H9 (cell line): ENCODE measurements around the gene LRP1. TPM values are rescaled to one million over a fixed set of nuclear protein-coding genes. Genes with fewer than 3 reads are reported as not detected.

Experiments used
- DNase-seq: peaks from one replicate; pipeline ENCODE4 v3.0.0-alpha.2; 2017
- H2AFZ ChIP-seq: one replicate; pipeline ENCODE4 v1.6.1; 2013; ENCODE audit warnings: mild to moderate bottlenecking, low read length, control low read depth, moderate library complexity
- H2AK5ac ChIP-seq: 2 replicates; pipeline ENCODE4 v1.6.1; 2013; ENCODE audit warnings: low read length, control low read depth, mixed read lengths; ENCODE audit not compliant: insufficient read length
- H2BK120ac ChIP-seq: one replicate; pipeline ENCODE4 v1.6.1; 2013; ENCODE audit warnings: low read depth, mild to moderate bottlenecking, low read length, control low read depth, inconsistent platforms; ENCODE audit not compliant: poor library complexity, severe bottlenecking
- H2BK12ac ChIP-seq: 2 replicates; pipeline ENCODE4 v1.6.1; 2013; ENCODE audit warnings: low read length, control low read depth, mixed read lengths, low read depth; ENCODE audit not compliant: insufficient read length
- H2BK15ac ChIP-seq: 2 replicates; pipeline ENCODE4 v1.6.1; 2013; ENCODE audit warnings: low read depth, low read length, control low read depth
- H2BK20ac ChIP-seq: one replicate; pipeline ENCODE4 v1.6.1; 2013; ENCODE audit warnings: low read depth, mild to moderate bottlenecking, low read length, control low read depth, inconsistent platforms; ENCODE audit not compliant: poor library complexity, severe bottlenecking
- H2BK5ac ChIP-seq: 2 replicates; pipeline ENCODE4 v1.6.1; 2013; ENCODE audit warnings: low read length, control low read depth, mixed read lengths; ENCODE audit not compliant: insufficient read length
- H3K14ac ChIP-seq: 2 replicates; pipeline ENCODE4 v1.6.1; 2013; ENCODE audit warnings: low read length, control low read depth; ENCODE audit not compliant: insufficient read depth
- H3K18ac ChIP-seq: 2 replicates; pipeline ENCODE4 v1.6.1; 2013; ENCODE audit warnings: low read depth, mild to moderate bottlenecking, mixed read lengths, low read length, control low read depth; ENCODE audit not compliant: insufficient read length
- H3K23ac ChIP-seq: 2 replicates; pipeline ENCODE4 v1.6.1; 2013; ENCODE audit warnings: low read length, control low read depth, mixed read lengths, low read depth; ENCODE audit not compliant: insufficient read length
- H3K23me2 ChIP-seq: 2 replicates; pipeline ENCODE4 v1.6.1; 2013; ENCODE audit warnings: low read depth, mild to moderate bottlenecking, mixed read lengths, low read length, control low read depth; ENCODE audit not compliant: insufficient read length, poor library complexity, severe bottlenecking
- H3K27ac ChIP-seq: 2 replicates; pipeline ENCODE4 v1.5.1; 2013; ENCODE audit warnings: low read length, control low read depth, mixed read lengths, low read depth; ENCODE audit not compliant: insufficient read length
- H3K27me3 ChIP-seq: 2 replicates; pipeline ENCODE4 v1.6.1; 2013; ENCODE audit warnings: low read length, control low read depth, inconsistent platforms; ENCODE audit not compliant: insufficient read depth
- H3K4ac ChIP-seq: 2 replicates; pipeline ENCODE4 v1.6.1; 2013; ENCODE audit warnings: low read depth, mild to moderate bottlenecking, control low read depth, inconsistent platforms, low read length, moderate library complexity
- H3K4me1 ChIP-seq: 2 replicates; pipeline ENCODE4 v1.6.1; 2013; ENCODE audit warnings: low read length, control low read depth, inconsistent platforms; ENCODE audit not compliant: insufficient read depth
- H3K4me2 ChIP-seq: 2 replicates; pipeline ENCODE4 v1.6.1; 2013; ENCODE audit warnings: low read length, control low read depth, mixed read lengths; ENCODE audit not compliant: insufficient read length, insufficient read depth
- H3K56ac ChIP-seq: 2 replicates; pipeline ENCODE4 v1.6.1; 2013; ENCODE audit warnings: low read depth, mild to moderate bottlenecking, mixed read lengths, low read length, control low read depth; ENCODE audit not compliant: insufficient read length
- H3K79me1 ChIP-seq: 2 replicates; pipeline ENCODE4 v1.6.1; 2013; ENCODE audit warnings: low read depth, mild to moderate bottlenecking, moderate library complexity, low read length, control low read depth, inconsistent platforms; ENCODE audit not compliant: insufficient read depth, poor library complexity, severe bottlenecking
- H3K79me2 ChIP-seq: 2 replicates; pipeline ENCODE4 v1.6.1; 2013; ENCODE audit warnings: low read length, control low read depth, inconsistent platforms; ENCODE audit not compliant: insufficient read depth
- H3K9ac ChIP-seq: 2 replicates; pipeline ENCODE4 v1.6.1; 2013; ENCODE audit warnings: low read length, control low read depth, mixed read lengths; ENCODE audit not compliant: insufficient read length; ENCODE audit errors: extremely low read depth
- H3K9me3 ChIP-seq: one replicate; pipeline ENCODE4 v1.6.1; 2013; ENCODE audit warnings: low read depth, low read length, inconsistent platforms; ENCODE audit not compliant: control insufficient read depth
- H3T11ph ChIP-seq: one replicate; pipeline ENCODE4 v1.6.1; 2013; ENCODE audit warnings: mild to moderate bottlenecking, low read length, control low read depth, inconsistent platforms
- H4K20me1 ChIP-seq: one replicate; pipeline ENCODE4 v1.6.1; 2013; ENCODE audit not compliant: control insufficient read depth, insufficient read length, insufficient read depth
- H4K5ac ChIP-seq: 2 replicates; pipeline ENCODE4 v1.6.1; 2013; ENCODE audit warnings: low read depth, mild to moderate bottlenecking, mixed read lengths, low read length, control low read depth; ENCODE audit not compliant: insufficient read length
- H4K8ac ChIP-seq: replicated peaks from 2 replicates; pipeline ENCODE4 v1.6.1; 2013; ENCODE audit warnings: low read length, control low read depth, mixed read lengths, low read depth; ENCODE audit not compliant: insufficient read length
- H4K91ac ChIP-seq: 2 replicates; pipeline ENCODE4 v1.6.1; 2013; ENCODE audit warnings: low read depth, mild to moderate bottlenecking, moderate library complexity, mixed read lengths, low read length, control low read depth; ENCODE audit not compliant: insufficient read length
- H3K27ac Mint-ChIP-seq, 3 experiments: 2 replicates in 2 of 3; 3 replicates in 1 of 3; pipeline ENCODE4 v1.8.0; 2020 to 2021; ENCODE audit warnings: mixed read lengths in 3 of 3, mild to moderate bottlenecking in 1 of 3, moderate library complexity in 1 of 3
- H3K27me3 Mint-ChIP-seq: 2 replicates; pipeline ENCODE4 v1.8.0; 2021; ENCODE audit warnings: low read depth, mild to moderate bottlenecking, moderate library complexity, mixed read lengths
- H3K36me3 Mint-ChIP-seq, 3 experiments: 2 replicates in 2 of 3; 3 replicates in 1 of 3; pipeline ENCODE4 v1.8.0; 2020 to 2021; ENCODE audit warnings: low read depth in 3 of 3, mixed read lengths in 3 of 3; ENCODE audit not compliant: insufficient read depth in 1 of 3
- H3K4me1 Mint-ChIP-seq, 2 experiments: 2 replicates each; pipeline ENCODE4 v1.8.0; 2020; ENCODE audit warnings: mixed read lengths in 2 of 2
- H3K4me3 Mint-ChIP-seq, 2 experiments: 2 replicates in 1 of 2; 3 replicates in 1 of 2; pipeline ENCODE4 v1.8.0; 2020 to 2021; ENCODE audit warnings: mild to moderate bottlenecking in 2 of 2, mixed read lengths in 2 of 2, moderate library complexity in 1 of 2
- H3K9me3 Mint-ChIP-seq, 2 experiments: 2 replicates in 1 of 2; 3 replicates in 1 of 2; pipeline ENCODE4 v1.8.0; 2020; ENCODE audit warnings: mild to moderate bottlenecking in 2 of 2, mixed read lengths in 2 of 2, moderate library complexity in 1 of 2
- WGBS: extraction: QIAGEN DNeasy Blood & Tissue Kit; methylation state at CpG from one replicate; pipeline ENCODE4 v1.1.7; 2013; ENCODE audit warnings: missing lambda C conversion rate, low lambda C conversion rate, mixed read lengths; ENCODE audit not compliant: insufficient read length; ENCODE audit errors: extremely low coverage; 5-methylcytosine and 5-hydroxymethylcytosine counted together
- total RNA-seq: library from RNA; stranded (reverse); gene quantifications from 2 replicates; pipeline ENCODE4 v1.2.1, GENCODE V29; 2021
- TF ChIP-seq, protein P1 (sequence below): fragments of 200-600 bp; sonication (generic); conservative IDR thresholded peaks from 3 replicates; pipeline ENCODE4 v1.8.0; 2021; ENCODE audit warnings: antibody characterized with exemption, mild to moderate bottlenecking

The LRP1 gene
- total RNA-seq, 1 experiment from 2014 or later, result 115 TPM

DNA sequence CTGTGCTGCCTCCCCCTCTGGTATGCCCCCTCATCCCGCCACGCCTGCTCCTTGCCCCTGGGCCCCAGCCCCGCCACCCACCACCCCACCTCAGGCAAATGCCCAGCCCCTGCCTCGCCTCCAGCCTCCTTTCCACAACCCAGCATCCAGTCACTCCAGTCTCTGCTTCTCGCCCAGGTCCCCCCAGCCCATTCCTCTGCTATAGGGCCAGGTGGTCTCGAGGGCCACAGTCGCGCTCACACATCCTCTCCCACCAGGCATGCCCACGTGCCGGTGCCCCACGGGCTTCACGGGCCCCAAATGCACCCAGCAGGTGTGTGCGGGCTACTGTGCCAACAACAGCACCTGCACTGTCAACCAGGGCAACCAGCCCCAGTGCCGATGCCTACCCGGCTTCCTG, 82.2 kb downstream of the LRP1 start:
- no peak overlapping the region for H3K9ac ChIP-seq
- H3K9me3 ChIP-seq, result no peaks in the 10 kb centered on the region
- Mint-ChIP-seq H3K36me3 (peaks cover 34 to 59% (median 56%) of the 10 kb centered on the region in 3 experiments), H3K9me3 (no peaks in the 10 kb centered on the region), H3K4me1 (peaks cover 22 to 23% of the 10 kb centered on the region in 2 experiments), H3K4me3 (no peak overlapping the region), H3K27me3 (peaks cover 22% of the 10 kb centered on the region), H3K27ac (no peak overlapping the region)
- H3K23me2 ChIP-seq, result no peaks in the 10 kb centered on the region
- no peak overlapping the region for H3K14ac ChIP-seq
- H4K5ac ChIP-seq, result no peak overlapping the region
- no peak overlapping the region for H3K56ac ChIP-seq
- peaks cover 8% of the 10 kb centered on the region for H3K4me1 ChIP-seq
- H3T11ph ChIP-seq, result no peak overlapping the region
- no peak overlapping the region for H2BK5ac ChIP-seq
- no peak overlapping the region for H3K18ac ChIP-seq
- H4K8ac ChIP-seq, result no peak overlapping the region
- no peak overlapping the region for H2AFZ ChIP-seq
- no peaks in the 10 kb centered on the region for H3K79me1 ChIP-seq
- no peak for DNase-seq
- no peak overlapping the region for H2BK12ac ChIP-seq
- H3K23ac ChIP-seq, result no peak overlapping the region
- no peak overlapping the region for H3K4me2 ChIP-seq
- H3K27ac ChIP-seq, result no peak overlapping the region
- no peak overlapping the region for H2BK120ac ChIP-seq
- H2BK15ac ChIP-seq, result no peak overlapping the region
- TF ChIP-seq, protein P1, sequence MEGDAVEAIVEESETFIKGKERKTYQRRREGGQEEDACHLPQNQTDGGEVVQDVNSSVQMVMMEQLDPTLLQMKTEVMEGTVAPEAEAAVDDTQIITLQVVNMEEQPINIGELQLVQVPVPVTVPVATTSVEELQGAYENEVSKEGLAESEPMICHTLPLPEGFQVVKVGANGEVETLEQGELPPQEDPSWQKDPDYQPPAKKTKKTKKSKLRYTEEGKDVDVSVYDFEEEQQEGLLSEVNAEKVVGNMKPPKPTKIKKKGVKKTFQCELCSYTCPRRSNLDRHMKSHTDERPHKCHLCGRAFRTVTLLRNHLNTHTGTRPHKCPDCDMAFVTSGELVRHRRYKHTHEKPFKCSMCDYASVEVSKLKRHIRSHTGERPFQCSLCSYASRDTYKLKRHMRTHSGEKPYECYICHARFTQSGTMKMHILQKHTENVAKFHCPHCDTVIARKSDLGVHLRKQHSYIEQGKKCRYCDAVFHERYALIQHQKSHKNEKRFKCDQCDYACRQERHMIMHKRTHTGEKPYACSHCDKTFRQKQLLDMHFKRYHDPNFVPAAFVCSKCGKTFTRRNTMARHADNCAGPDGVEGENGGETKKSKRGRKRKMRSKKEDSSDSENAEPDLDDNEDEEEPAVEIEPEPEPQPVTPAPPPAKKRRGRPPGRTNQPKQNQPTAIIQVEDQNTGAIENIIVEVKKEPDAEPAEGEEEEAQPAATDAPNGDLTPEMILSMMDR, result no peak
- WGBS, result no CpG with 5 or more reads among the region's 15 CpGs
- no peak overlapping the region for H4K91ac ChIP-seq
- no peak overlapping the region for H3K4ac ChIP-seq
- H2BK20ac ChIP-seq, result no peak overlapping the region
- H4K20me1 ChIP-seq, result no peaks in the 10 kb centered on the region
- no peaks in the 10 kb centered on the region for H3K79me2 ChIP-seq
- H3K27me3 ChIP-seq, result peaks cover 10% of the 10 kb centered on the region
- no peak overlapping the region for H2AK5ac ChIP-seq
